Activated CD4-positive, alpha-beta T cell treated with anti-CD3 and anti-CD28 coated beads, Interleukin-2, amount 50 U/mL, for 4 hours (primary cell): Measurements from ENCODE around the gene SGIP1.

ENCODE experiments used
- DNase-seq, 2 experiments: peaks; one replicate each; pipeline ENCODE4 v3.0.0-alpha.2; 2020

The SGIP1 gene

GRCh38 chr1:66521721-66522365 is 12.1 kb upstream of the SGIP1 start:
- DNase-seq, result no peak

- DNase-seq, result no peak
These were observed 10.4 kb upstream of the SGIP1 start for GRCh38 chr1:66523562-66523961.

- no peak for DNase-seq
These were observed 8.9 kb upstream of the SGIP1 start for GRCh38 chr1:66525086-66525485.

GRCh38 chr1:66526036-66526435 is 7.9 kb upstream of the SGIP1 start:
- no peak for DNase-seq

GRCh38 chr1:66526991-66527390 is 7.0 kb upstream of the SGIP1 start:
- DNase-seq, result no peak

- DNase-seq, result no peak
These were observed 6.3 kb upstream of the SGIP1 start for GRCh38 chr1:66527686-66528085.

- DNase-seq, result no peak
These were observed 5.4 kb upstream of the SGIP1 start for GRCh38 chr1:66528580-66528979.

GRCh38 chr1:66532214-66532613 is 1.7 kb upstream of the SGIP1 start:
- no peak for DNase-seq

GRCh38 chr1:66532798-66533783 is 862 bp upstream of the SGIP1 start:
- DNase-seq, result no peak

GRCh38 chr1:66535061-66535460 is 1.1 kb downstream of the SGIP1 start:
- DNase-seq, result no peak

GRCh38 chr1:66535853-66536252 is 1.9 kb downstream of the SGIP1 start:
- no peak for DNase-seq

- DNase-seq, result no peak
These were observed 3.8 kb downstream of the SGIP1 start for GRCh38 chr1:66537718-66538117.

GRCh38 chr1:66539491-66539890 is 5.5 kb downstream of the SGIP1 start:
- DNase-seq, result no peak

GRCh38 chr1:66540434-66541032 is 6.6 kb downstream of the SGIP1 start:
- DNase-seq, result no peak

GRCh38 chr1:66542314-66542713 is 8.4 kb downstream of the SGIP1 start:
- no peak for DNase-seq

GRCh38 chr1:66542811-66543767 is 9.1 kb downstream of the SGIP1 start:
- DNase-seq, result no peak

- no peak for DNase-seq
These were observed 12.3 kb downstream of the SGIP1 start for GRCh38 chr1:66546047-66546810.

- no peak for DNase-seq
These were observed 15.1 kb downstream of the SGIP1 start for GRCh38 chr1:66549017-66549416.

- no peak for DNase-seq
These were observed 16.3 kb downstream of the SGIP1 start for GRCh38 chr1:66550243-66550642.

GRCh38 chr1:66552287-66552686 is 18.3 kb downstream of the SGIP1 start:
- no peak for DNase-seq

GRCh38 chr1:66552829-66553228 is 18.9 kb downstream of the SGIP1 start:
- DNase-seq, result no peak

- DNase-seq, result no peak
These were observed 19.9 kb downstream of the SGIP1 start for GRCh38 chr1:66553846-66554245.
